ENCODE measurements around the gene CYTL1.
"Not testable (repeated sequence)": the region's sequence is repeated elsewhere in the genome, so short reads cannot be mapped to it uniquely, and the experiment has no call there.

CYTL1 gene

DNA sequence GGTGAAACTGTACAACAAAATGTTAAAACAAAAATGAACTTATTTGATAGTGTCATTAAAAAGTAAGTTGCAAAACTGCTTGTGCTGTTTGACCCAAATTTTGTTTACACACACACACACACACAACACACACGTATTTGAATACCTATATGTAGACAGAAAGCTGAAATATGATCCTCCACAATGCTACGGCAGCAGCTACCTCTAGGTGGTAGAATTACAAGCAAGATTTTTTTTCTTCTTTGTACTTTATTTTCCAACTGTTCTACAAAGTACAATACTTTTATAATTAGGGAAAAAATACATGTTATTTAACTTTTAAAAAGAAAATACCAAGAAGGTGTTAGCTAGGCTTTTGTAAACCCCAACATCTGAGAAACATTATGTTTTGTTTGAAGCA is 1.2 kb downstream of the CYTL1 start:
- in situ Hi-C loops (cut with MboI; ENCODE audit: low pct_unique_long_range_greater_than_20kb, low sequenced_read_pairs, unreplicated experiment) = no loop called here
- TF ChIP-seq, protein P1, sequence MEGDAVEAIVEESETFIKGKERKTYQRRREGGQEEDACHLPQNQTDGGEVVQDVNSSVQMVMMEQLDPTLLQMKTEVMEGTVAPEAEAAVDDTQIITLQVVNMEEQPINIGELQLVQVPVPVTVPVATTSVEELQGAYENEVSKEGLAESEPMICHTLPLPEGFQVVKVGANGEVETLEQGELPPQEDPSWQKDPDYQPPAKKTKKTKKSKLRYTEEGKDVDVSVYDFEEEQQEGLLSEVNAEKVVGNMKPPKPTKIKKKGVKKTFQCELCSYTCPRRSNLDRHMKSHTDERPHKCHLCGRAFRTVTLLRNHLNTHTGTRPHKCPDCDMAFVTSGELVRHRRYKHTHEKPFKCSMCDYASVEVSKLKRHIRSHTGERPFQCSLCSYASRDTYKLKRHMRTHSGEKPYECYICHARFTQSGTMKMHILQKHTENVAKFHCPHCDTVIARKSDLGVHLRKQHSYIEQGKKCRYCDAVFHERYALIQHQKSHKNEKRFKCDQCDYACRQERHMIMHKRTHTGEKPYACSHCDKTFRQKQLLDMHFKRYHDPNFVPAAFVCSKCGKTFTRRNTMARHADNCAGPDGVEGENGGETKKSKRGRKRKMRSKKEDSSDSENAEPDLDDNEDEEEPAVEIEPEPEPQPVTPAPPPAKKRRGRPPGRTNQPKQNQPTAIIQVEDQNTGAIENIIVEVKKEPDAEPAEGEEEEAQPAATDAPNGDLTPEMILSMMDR (IDR thresholded peaks at IDR 0.05; ENCODE audit: extremely low read depth, insufficient read depth, missing control alignments) = no peak
- no peak for DNase-seq (ENCODE audit: low spot score)

DNA sequence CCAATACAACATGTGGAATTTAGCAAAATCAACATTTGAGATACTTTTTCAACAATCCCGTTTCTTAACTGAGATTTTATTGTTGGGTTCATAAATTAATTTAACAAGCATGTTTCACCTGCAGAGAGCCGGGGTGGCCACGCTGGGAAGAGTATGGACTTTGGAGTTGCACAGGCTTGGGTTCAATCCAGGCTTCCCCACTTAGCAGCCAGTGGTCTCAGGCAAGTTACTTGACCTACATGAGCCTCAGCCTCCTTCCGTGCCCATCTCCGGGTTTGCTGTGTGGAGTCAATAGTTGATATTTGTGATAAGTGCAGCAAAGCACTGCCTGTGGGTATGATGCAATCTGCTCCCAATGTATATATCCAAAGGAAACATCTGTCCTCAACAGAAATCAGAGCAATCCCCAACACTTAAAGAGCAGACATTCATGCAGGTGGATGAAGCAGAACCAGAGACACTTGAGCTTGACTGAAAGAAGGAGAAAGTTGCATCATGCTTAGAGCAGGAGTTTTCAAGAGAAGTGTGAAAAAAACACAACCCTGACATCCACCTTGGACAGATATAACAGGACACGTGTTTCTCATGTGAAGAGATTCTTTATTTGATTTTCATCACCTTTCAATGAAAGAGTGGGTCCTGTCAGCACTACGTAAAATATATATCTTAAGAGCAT is 5.1 kb downstream of the CYTL1 start:
- TF ChIP-seq, protein P1 (IDR thresholded peaks at IDR 0.05; ENCODE audit: extremely low read depth, insufficient read depth, missing control alignments) = no peak
- in situ Hi-C loops (cut with MboI; ENCODE audit: low pct_unique_long_range_greater_than_20kb, low sequenced_read_pairs, unreplicated experiment) = no loop called here
- no peak for DNase-seq (ENCODE audit: low spot score)

DNA sequence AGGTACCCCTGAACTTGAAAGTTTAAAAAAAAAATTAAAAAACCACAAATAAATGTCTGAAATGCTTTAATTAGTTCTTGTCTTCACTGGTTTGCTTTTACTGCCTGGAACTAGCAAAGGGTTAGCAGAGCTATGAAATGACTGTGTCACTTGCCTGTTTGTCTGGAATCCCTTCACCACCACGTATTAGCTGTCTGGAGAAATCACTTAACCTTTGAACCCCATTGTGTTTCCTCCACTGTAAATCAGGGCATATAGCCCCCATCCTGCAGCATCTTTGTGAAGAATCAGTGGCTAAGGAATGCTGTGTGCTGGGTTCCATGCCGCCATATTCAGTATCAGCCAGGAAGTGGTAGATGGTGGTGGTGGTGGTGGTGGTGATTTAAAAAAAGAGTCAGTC is 6.3 kb downstream of the CYTL1 start:
- TF ChIP-seq, protein P1 (IDR thresholded peaks at IDR 0.05; ENCODE audit: extremely low read depth, insufficient read depth, missing control alignments) = no peak
- in situ Hi-C loops (cut with MboI; ENCODE audit: low pct_unique_long_range_greater_than_20kb, low sequenced_read_pairs, unreplicated experiment) = no loop called here

DNA sequence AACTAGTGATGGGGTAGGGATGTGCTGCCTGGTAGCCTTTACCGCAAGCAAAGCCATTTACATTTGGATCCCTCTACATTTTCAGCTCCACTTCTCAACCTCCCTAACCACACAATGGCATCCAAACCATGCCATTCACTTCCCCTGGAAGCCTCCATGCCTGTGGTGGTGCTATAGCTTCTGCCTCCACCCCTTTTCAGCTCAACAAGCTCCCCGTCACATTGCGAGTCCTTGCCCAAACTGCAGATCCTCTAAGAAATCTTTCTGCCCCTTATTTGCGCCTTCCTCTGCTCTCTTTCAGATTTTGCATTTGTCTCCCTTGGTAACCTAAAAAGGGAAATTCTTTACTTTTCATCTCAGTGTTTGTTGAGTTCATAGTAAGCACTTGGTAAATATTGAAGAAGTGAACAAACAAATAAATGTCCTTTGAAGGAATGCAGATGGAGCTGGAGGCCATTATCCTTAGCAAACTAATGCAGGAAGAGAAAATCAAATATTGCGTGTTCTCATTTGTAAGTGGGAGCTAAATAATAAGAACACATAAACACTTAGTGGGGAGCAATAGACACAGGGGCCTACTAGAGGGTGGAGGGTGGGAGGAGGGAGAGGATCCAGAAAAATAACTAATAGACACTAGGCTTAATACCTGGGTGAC is 6.9 kb downstream of the CYTL1 start:
- TF ChIP-seq, protein P1 (IDR thresholded peaks at IDR 0.05; ENCODE audit: extremely low read depth, insufficient read depth, missing control alignments) = no peak
- DNase-seq (ENCODE audit: low spot score) = no peak
- in situ Hi-C loops (cut with MboI; ENCODE audit: low pct_unique_long_range_greater_than_20kb, low sequenced_read_pairs, unreplicated experiment) = no loop called here

More for the DNA sequence above, 6.3 kb downstream of the CYTL1 start:
- no peak for DNase-seq (ENCODE audit: low spot score)

DNA sequence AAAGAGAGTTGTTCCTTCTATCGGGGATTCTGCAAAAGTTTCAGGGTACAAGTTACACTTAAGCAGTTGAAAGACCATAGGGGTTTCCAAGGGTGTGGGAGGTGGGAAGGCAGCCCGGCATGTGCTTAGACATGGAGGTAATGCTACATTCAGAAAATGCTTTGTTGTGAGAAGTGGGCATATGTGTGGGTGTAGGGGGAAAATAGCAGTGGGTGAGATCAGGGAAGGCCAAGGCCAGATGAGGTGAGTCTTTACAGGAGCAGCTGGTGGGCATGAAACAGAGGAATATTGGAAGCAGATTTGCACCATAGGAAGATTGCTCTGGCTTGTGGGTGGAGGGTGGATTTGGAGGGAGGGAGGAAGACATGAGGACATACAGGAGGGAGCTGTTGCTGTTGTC is 8.3 kb downstream of the CYTL1 start:
- TF ChIP-seq, protein P1 (IDR thresholded peaks at IDR 0.05; ENCODE audit: extremely low read depth, insufficient read depth, missing control alignments) = no peak
- in situ Hi-C loops (cut with MboI; ENCODE audit: low pct_unique_long_range_greater_than_20kb, low sequenced_read_pairs, unreplicated experiment) = no loop called here
- DNase-seq (ENCODE audit: low spot score) = no peak

DNA sequence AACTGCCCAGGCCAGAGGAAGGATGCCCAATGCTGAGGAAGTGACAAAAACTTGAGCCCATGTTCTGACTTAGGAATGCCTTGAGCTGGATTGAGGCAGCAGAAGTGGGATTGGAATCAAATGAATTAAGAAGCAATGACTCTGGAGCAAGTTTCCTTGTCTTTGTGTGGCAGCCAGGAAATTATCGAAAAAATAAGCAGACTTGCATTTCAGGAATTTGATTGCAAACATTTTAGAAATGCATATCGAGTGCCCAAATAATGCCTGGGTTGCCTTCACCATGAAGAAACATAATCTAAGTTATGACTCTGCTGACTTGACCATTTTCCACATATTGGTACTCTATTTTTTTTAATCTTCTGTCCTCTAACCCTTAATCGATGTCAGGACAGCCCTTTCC is 9.5 kb downstream of the CYTL1 start:
- no peak for DNase-seq (ENCODE audit: low spot score)
- TF ChIP-seq, protein P1 (IDR thresholded peaks at IDR 0.05; ENCODE audit: extremely low read depth, insufficient read depth, missing control alignments) = no peak
- in situ Hi-C loops (cut with MboI; ENCODE audit: low pct_unique_long_range_greater_than_20kb, low sequenced_read_pairs, unreplicated experiment) = no loop called here

DNA sequence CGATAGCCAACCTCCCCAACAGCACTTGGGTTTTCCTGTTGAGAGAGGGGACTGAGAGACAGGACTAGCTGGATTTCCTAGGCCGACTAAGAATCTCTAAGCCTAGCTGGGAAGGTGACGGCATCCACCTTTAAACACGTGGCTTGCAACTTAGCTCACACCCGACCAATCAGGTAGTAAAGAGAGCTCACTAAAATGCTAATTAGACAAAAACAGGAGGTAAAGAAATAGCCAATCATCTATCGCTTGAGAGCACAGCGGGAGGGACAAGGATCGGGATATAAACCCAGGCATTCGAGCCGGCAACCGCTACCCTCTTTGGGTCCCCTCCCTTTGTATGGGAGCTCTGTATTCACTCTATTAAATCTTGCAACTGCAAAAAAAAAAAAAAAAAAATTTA is 12.3 kb downstream of the CYTL1 start:
- DNase-seq (ENCODE audit: low spot score); in situ Hi-C loops (cut with MboI; ENCODE audit: low pct_unique_long_range_greater_than_20kb, low sequenced_read_pairs, unreplicated experiment): not testable (repeated sequence)
